Activated naive CD8-positive, alpha-beta T cell treated with anti-CD3 and anti-CD28 coated beads, Interleukin-2, amount 10 ng/mL, durations not matched to agents 7 days and 5 days (primary cell): ENCODE measurements around the gene HOXD9. TPM values are rescaled to one million over a fixed set of nuclear protein-coding genes. Genes with fewer than 3 reads are reported as not detected.
A peak's percentile ranks its signal among the peaks of the same experiment; 100 is the strongest.

ENCODE experiments used
- ATAC-seq: fragments of 150-1000 bp; cut with Tn5 transposase; one replicate; pipeline ENCODE4 v1.10.0; 2021; ENCODE audit warnings: low read depth, moderate library complexity
- POLR2A ChIA-PET: fragments of 350-600 bp; sonication (Branson Sonifier 250); formaldehyde crosslinking; loops from one replicate; lab custom pipeline; 2021; ENCODE audit warnings: antibody characterized with exemption; lab: Charles Lee
- DNase-seq: peaks from one replicate; pipeline ENCODE4 v3.0.0; 2021
- H3K27ac Mint-ChIP-seq: one replicate; pipeline ENCODE4 v1.8.0; 2022; ENCODE audit warnings: mild to moderate bottlenecking, mixed read lengths
- H3K27me3 Mint-ChIP-seq: one replicate; pipeline ENCODE4 v1.8.0; 2022; ENCODE audit warnings: mild to moderate bottlenecking, moderate library complexity, mixed read lengths
- H3K36me3 Mint-ChIP-seq: one replicate; pipeline ENCODE4 v1.8.0; 2021; ENCODE audit warnings: mild to moderate bottlenecking, mixed read lengths
- H3K4me1 Mint-ChIP-seq: one replicate; pipeline ENCODE4 v1.8.0; 2021; ENCODE audit warnings: mixed read lengths
- H3K4me3 Mint-ChIP-seq: one replicate; pipeline ENCODE4 v1.8.0; 2022; ENCODE audit warnings: mild to moderate bottlenecking, moderate library complexity, mixed read lengths
- H3K9me3 Mint-ChIP-seq: one replicate; pipeline ENCODE4 v1.8.0; 2021; ENCODE audit warnings: mixed read lengths
- total RNA-seq, 2 experiments: library from RNA; stranded (reverse); gene quantifications; one replicate each; pipeline ENCODE4 v1.2.3, GENCODE V29; 2021

HOXD9 gene
- total RNA-seq, 2 experiments from 2014 or later = not detected

GRCh38 chr2:176089843-176090395 lies 32.6 kb upstream of the HOXD9 start:
- POLR2A ChIA-PET = no interaction called here
- no peak overlapping the region for H3K27ac Mint-ChIP-seq
- H3K9me3 Mint-ChIP-seq = peaks cover 7% of the 10 kb centered on the region
- DNase-seq = no peak
- H3K36me3 Mint-ChIP-seq = peaks cover 4% of the 10 kb centered on the region
- no peak for ATAC-seq
- peaks cover 93% of the 10 kb centered on the region for H3K27me3 Mint-ChIP-seq
- H3K4me3 Mint-ChIP-seq = no peak overlapping the region
- H3K4me1 Mint-ChIP-seq = peaks cover 14% of the 10 kb centered on the region

- Mint-ChIP-seq H3K27ac (no peak overlapping the region), H3K27me3 (peaks cover 93% of the 10 kb centered on the region), H3K9me3 (peaks cover 7% of the 10 kb centered on the region), H3K4me1 (peaks cover 14% of the 10 kb centered on the region), H3K4me3 (no peak overlapping the region), H3K36me3 (peaks cover 3% of the 10 kb centered on the region)
- ATAC-seq = no peak
- POLR2A ChIA-PET = no interaction called here
- DNase-seq = no peak
Observed at GRCh38 chr2:176090862-176091261, 31.7 kb upstream of the HOXD9 start.

GRCh38 chr2:176091329-176092258 lies 30.9 kb upstream of the HOXD9 start:
- peaks cover 7% of the 10 kb centered on the region for H3K9me3 Mint-ChIP-seq
- POLR2A ChIA-PET = no interaction called here
- peaks cover 15% of the 10 kb centered on the region for H3K4me1 Mint-ChIP-seq
- H3K4me3 Mint-ChIP-seq = peak overlapping the region; percentile 34
- DNase-seq = no peak
- peaks cover 93% of the 10 kb centered on the region for H3K27me3 Mint-ChIP-seq
- peak overlapping the region; percentile 78 for H3K27ac Mint-ChIP-seq
- no peak for ATAC-seq
- peaks cover 3% of the 10 kb centered on the region for H3K36me3 Mint-ChIP-seq

- peaks cover 93% of the 10 kb centered on the region for H3K27me3 Mint-ChIP-seq
- peaks cover 22% of the 10 kb centered on the region for H3K4me1 Mint-ChIP-seq
- H3K9me3 Mint-ChIP-seq = peaks cover 5% of the 10 kb centered on the region
- POLR2A ChIA-PET = no interaction called here
- DNase-seq (no peak), ATAC-seq (no peak)
- peaks cover 3% of the 10 kb centered on the region for H3K36me3 Mint-ChIP-seq
- H3K27ac Mint-ChIP-seq = peak within 1 kb of the TSS; percentile 78
- H3K4me3 Mint-ChIP-seq = peak within 1 kb of the TSS; percentile 34
Observed at GRCh38 chr2:176092270-176093144, 30.0 kb upstream of the HOXD9 start, which contains the start of gene HOXD13. Gene HOXD13 (plus strand): TSS chr2:176092721. CDS start chr2:176092891, 170 bp downstream.

- Mint-ChIP-seq H3K27ac (peak overlapping the region; percentile 23), H3K4me1 (peaks cover 24% of the 10 kb centered on the region), H3K27me3 (peaks cover 93% of the 10 kb centered on the region), H3K36me3 (peaks cover 3% of the 10 kb centered on the region), H3K4me3 (peak overlapping the region; percentile 19), H3K9me3 (peaks cover 5% of the 10 kb centered on the region)
- DNase-seq (no peak), ATAC-seq (no peak)
- POLR2A ChIA-PET = no interaction called here
Observed at GRCh38 chr2:176093145-176093897, 29.2 kb upstream of the HOXD9 start.

GRCh38 chr2:176093898-176094249 lies 28.6 kb upstream of the HOXD9 start:
- H3K4me1 Mint-ChIP-seq = peaks cover 23% of the 10 kb centered on the region
- POLR2A ChIA-PET = no interaction called here
- H3K27ac Mint-ChIP-seq = peak overlapping the region; percentile 23

GRCh38 chr2:176094349-176094748 lies 28.2 kb upstream of the HOXD9 start:
- peaks cover 5% of the 10 kb centered on the region for H3K9me3 Mint-ChIP-seq
- POLR2A ChIA-PET = no interaction called here
- no peak overlapping the region for H3K4me3 Mint-ChIP-seq
- H3K27ac Mint-ChIP-seq = no peak overlapping the region
- ATAC-seq (no peak), DNase-seq (no peak)
- H3K4me1 Mint-ChIP-seq = peaks cover 23% of the 10 kb centered on the region
- peaks cover 3% of the 10 kb centered on the region for H3K36me3 Mint-ChIP-seq
- peaks cover 93% of the 10 kb centered on the region for H3K27me3 Mint-ChIP-seq

More at GRCh38 chr2:176093898-176094249, 28.6 kb upstream of the HOXD9 start:
- no peak overlapping the region for H3K4me3 Mint-ChIP-seq
- DNase-seq = no peak
- peaks cover 3% of the 10 kb centered on the region for H3K36me3 Mint-ChIP-seq
- ATAC-seq = no peak
- H3K27me3 Mint-ChIP-seq = peaks cover 93% of the 10 kb centered on the region
- H3K9me3 Mint-ChIP-seq = peaks cover 5% of the 10 kb centered on the region

- Mint-ChIP-seq H3K27ac (no peak overlapping the region), H3K9me3 (peaks cover 5% of the 10 kb centered on the region), H3K36me3 (peaks cover 2% of the 10 kb centered on the region), H3K27me3 (peaks cover 90% of the 10 kb centered on the region), H3K4me1 (peaks cover 23% of the 10 kb centered on the region), H3K4me3 (no peak overlapping the region)
- POLR2A ChIA-PET = interaction anchor here (1.4 kb wide), 1 partner anchor 406 kb away, joined by 4 read pairs; no protein-coding TSS in a partner anchor
- DNase-seq (no peak), ATAC-seq (no peak)
Observed at GRCh38 chr2:176095421-176095820, 27.1 kb upstream of the HOXD9 start.

- Mint-ChIP-seq H3K4me1 (peaks cover 23% of the 10 kb centered on the region), H3K9me3 (peaks cover 5% of the 10 kb centered on the region), H3K36me3 (peaks cover 2% of the 10 kb centered on the region), H3K27ac (no peak overlapping the region), H3K4me3 (peak overlapping the region; percentile 75), H3K27me3 (peaks cover 90% of the 10 kb centered on the region)
- DNase-seq = no peak
- no peak for ATAC-seq
- POLR2A ChIA-PET = interaction anchor here (0.9 to 1.4 kb wide), 2 partner anchors 66 to 407 kb away, joined by 3 to 4 read pairs; no protein-coding TSS in a partner anchor
Observed at GRCh38 chr2:176096243-176096985, 26.1 kb upstream of the HOXD9 start.

GRCh38 chr2:176096986-176097819 lies 25.3 kb upstream of the HOXD9 start:
- ATAC-seq (peak; percentile 63), DNase-seq (peak; percentile 77)
- Mint-ChIP-seq H3K4me3 (peak overlapping the region; percentile 75), H3K27me3 (peaks cover 90% of the 10 kb centered on the region), H3K27ac (no peak overlapping the region), H3K36me3 (peaks cover 2% of the 10 kb centered on the region), H3K4me1 (peaks cover 20% of the 10 kb centered on the region), H3K9me3 (peaks cover 2% of the 10 kb centered on the region)
- POLR2A ChIA-PET = interaction anchor here (0.9 to 1.4 kb wide), 3 partner anchors 66 to 731 kb away, joined by 3 to 6 read pairs (median 4); no protein-coding TSS in a partner anchor

GRCh38 chr2:176097820-176098365 lies 24.6 kb upstream of the HOXD9 start:
- no peak for ATAC-seq

More at GRCh38 chr2:176097820-176098365, 24.6 kb upstream of the HOXD9 start:
- Mint-ChIP-seq H3K4me3 (peak overlapping the region; percentile 75), H3K9me3 (peaks cover 2% of the 10 kb centered on the region), H3K27ac (no peak overlapping the region), H3K27me3 (peaks cover 96% of the 10 kb centered on the region), H3K36me3 (peaks cover 2% of the 10 kb centered on the region), H3K4me1 (peaks cover 20% of the 10 kb centered on the region)
- no peak for DNase-seq
- POLR2A ChIA-PET = interaction anchor here (1.2 kb wide), 1 partner anchor 732 kb away, joined by 6 read pairs; no protein-coding TSS in a partner anchor
